Activated CD8-positive, alpha-beta T cell treated with anti-CD3 and anti-CD28 coated beads for 36 hours (primary cell): ENCODE results near the gene TMEM208. TPM values are rescaled to one million over a fixed set of nuclear protein-coding genes. Genes with fewer than 3 reads are reported as not detected.

ENCODE experiments used
- ATAC-seq: fragments of 200-7000 bp; cut with Tn5 transposase; one replicate; pipeline ENCODE4 v1.10.0; 2021; ENCODE audit warnings: mild to moderate bottlenecking, moderate library complexity
- CTCF ChIA-PET: fragments of 350-600 bp; sonication (Branson Sonifier 250); formaldehyde crosslinking; loops from one replicate; lab custom pipeline; 2021; ENCODE audit warnings: antibody characterized with exemption; lab: Charles Lee
- POLR2A ChIA-PET: fragments of 350-600 bp; sonication (Branson Sonifier 250); formaldehyde crosslinking; loops from one replicate; lab custom pipeline; 2021; ENCODE audit warnings: antibody characterized with exemption; lab: Charles Lee
- DNase-seq: peaks from one replicate; pipeline ENCODE4 v3.0.0-alpha.2; 2020
- H3K27ac Mint-ChIP-seq: one replicate; pipeline ENCODE4 v1.8.0; 2021; ENCODE audit warnings: mild to moderate bottlenecking, mixed read lengths
- H3K27me3 Mint-ChIP-seq: one replicate; pipeline ENCODE4 v1.8.0; 2021; ENCODE audit warnings: mixed read lengths
- H3K36me3 Mint-ChIP-seq: one replicate; pipeline ENCODE4 v1.8.0; 2021; ENCODE audit warnings: low read depth, mixed read lengths
- H3K4me1 Mint-ChIP-seq: one replicate; pipeline ENCODE4 v1.8.0; 2021; ENCODE audit warnings: low read depth, mixed read lengths
- H3K4me3 Mint-ChIP-seq: one replicate; pipeline ENCODE4 v1.8.0; 2021; ENCODE audit warnings: mild to moderate bottlenecking, moderate library complexity, mixed read lengths
- H3K9me3 Mint-ChIP-seq: one replicate; pipeline ENCODE4 v1.8.0; 2021; ENCODE audit warnings: mixed read lengths
- intact Hi-C: fragments of 100-400 bp; cut with micrococcal nuclease; formaldehyde crosslinking; loops from one replicate; pipeline ENCODE4 v1.10.0; 2022
- total RNA-seq, 2 experiments: library from RNA; stranded (reverse); gene quantifications; one replicate each; pipeline ENCODE4 v1.2.3, GENCODE V29; 2021
- TF ChIP-seq, protein P1 (sequence below): fragments of 200-600 bp; IDR thresholded peaks from one replicate; pipeline ENCODE4 v1.8.0; 2022; ENCODE audit warnings: antibody characterized with exemption, mild to moderate bottlenecking

TMEM208 gene
- total RNA-seq, 2 experiments from 2014 or later = 25.7 to 30.7 TPM

GRCh38 chr16:67206129-67206837, 20.6 kb upstream of the TMEM208 start:
- ChIA-PET CTCF (interaction anchor here (1.2 to 1.8 kb wide), 3 partner anchors 8 to 27 kb away, joined by 3 to 5 read pairs (median 4); partner anchors contain the start of gene TMEM208), POLR2A (interaction anchor here (0.6 to 2.8 kb wide), 6 partner anchors 8 to 412 kb away, joined by 3 to 10 read pairs (median 3); partner anchors contain the start of gene TMEM208)
- Mint-ChIP-seq H3K36me3 (peaks cover 7% of the 10 kb centered on the region), H3K27me3 (no peaks in the 10 kb centered on the region), H3K4me1 (no peaks in the 10 kb centered on the region), H3K27ac (peak overlapping the region; percentile 41), H3K9me3 (no peaks in the 10 kb centered on the region), H3K4me3 (no peak overlapping the region)
- intact Hi-C loops = no loop called here
- no peak for ATAC-seq
- no peak for DNase-seq
- TF ChIP-seq, protein P1, sequence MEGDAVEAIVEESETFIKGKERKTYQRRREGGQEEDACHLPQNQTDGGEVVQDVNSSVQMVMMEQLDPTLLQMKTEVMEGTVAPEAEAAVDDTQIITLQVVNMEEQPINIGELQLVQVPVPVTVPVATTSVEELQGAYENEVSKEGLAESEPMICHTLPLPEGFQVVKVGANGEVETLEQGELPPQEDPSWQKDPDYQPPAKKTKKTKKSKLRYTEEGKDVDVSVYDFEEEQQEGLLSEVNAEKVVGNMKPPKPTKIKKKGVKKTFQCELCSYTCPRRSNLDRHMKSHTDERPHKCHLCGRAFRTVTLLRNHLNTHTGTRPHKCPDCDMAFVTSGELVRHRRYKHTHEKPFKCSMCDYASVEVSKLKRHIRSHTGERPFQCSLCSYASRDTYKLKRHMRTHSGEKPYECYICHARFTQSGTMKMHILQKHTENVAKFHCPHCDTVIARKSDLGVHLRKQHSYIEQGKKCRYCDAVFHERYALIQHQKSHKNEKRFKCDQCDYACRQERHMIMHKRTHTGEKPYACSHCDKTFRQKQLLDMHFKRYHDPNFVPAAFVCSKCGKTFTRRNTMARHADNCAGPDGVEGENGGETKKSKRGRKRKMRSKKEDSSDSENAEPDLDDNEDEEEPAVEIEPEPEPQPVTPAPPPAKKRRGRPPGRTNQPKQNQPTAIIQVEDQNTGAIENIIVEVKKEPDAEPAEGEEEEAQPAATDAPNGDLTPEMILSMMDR = no peak

DNA sequence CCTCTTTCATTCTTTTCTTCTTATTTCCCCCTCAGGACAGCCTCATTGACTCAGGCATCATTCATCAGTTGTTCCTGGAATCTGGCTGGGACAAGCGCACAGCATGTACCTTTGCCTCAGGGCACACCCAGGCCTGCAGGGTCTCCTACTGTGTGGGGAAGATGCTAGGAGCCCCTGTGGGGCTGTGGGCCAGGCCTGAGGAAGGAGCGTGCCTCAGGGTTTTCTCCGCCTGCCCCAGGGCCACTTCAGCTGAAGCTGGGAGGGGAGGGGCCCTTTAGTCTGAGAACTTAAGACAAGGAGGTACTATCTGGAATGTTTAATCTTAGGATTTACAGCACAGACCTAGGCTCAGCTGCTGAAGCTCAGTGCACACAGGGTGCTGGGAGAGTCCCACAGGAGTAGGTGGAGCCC, 20.1 kb upstream of the TMEM208 start:
- no peaks in the 10 kb centered on the region for H3K9me3 Mint-ChIP-seq
- ATAC-seq = no peak
- H3K27ac Mint-ChIP-seq = no peak overlapping the region
- H3K4me3 Mint-ChIP-seq = no peak overlapping the region
- CTCF ChIA-PET = interaction anchor here (1.2 to 1.8 kb wide), 3 partner anchors 8 to 28 kb away, joined by 3 to 5 read pairs (median 4); partner anchors contain the start of gene TMEM208
- H3K36me3 Mint-ChIP-seq = peaks cover 7% of the 10 kb centered on the region
- TF ChIP-seq, protein P1 = no peak
- no peaks in the 10 kb centered on the region for H3K4me1 Mint-ChIP-seq
- no peaks in the 10 kb centered on the region for H3K27me3 Mint-ChIP-seq
- POLR2A ChIA-PET = interaction anchor here (0.6 to 2.8 kb wide), 6 partner anchors 9 to 411 kb away, joined by 3 to 10 read pairs (median 3); partner anchors contain the start of gene TMEM208
- no peak for DNase-seq
- intact Hi-C loops = no loop called here

DNA sequence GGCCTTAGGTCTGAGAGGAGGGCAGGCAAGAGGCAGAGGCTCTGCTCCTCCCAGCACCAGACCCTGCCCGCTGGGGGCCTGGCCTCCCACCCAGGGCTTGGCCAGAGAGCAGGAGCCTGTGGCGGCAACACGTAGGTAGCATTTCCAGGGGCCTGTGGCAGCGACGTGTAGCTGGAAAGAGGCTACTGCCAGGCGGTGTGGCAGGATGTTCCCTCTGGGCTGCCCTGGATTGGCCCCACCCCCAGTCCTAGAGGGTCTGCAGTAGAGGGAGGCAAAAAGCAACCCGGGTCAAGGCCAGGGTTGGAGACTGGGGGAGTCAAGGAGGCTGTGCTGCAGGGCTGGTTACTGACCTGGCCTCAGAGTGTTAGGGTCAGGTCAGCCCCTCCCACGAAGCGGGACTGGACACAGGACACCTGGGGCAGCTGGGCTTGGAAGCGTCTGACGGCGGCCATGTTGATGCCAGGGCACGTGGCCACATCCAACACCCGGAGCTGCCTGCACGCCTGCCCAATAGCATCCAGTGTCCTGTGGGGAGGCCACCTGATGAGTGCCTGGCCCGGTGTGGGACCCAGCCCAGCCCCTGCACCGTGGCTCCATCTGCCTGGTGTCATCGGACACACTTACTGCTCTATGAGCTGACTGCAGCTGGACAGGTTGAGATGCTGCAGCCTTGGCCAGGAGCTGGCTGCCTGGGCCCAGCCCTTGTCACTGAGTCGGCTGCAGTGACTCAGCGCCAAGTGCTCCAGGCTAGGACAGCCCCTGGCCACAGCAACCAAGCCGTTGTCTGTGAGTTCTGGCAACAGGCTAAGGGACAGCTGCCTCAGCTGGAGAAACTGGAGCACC, 19.5 kb upstream of the TMEM208 start:
- no peak overlapping the region for H3K4me3 Mint-ChIP-seq
- H3K9me3 Mint-ChIP-seq = no peaks in the 10 kb centered on the region
- H3K27me3 Mint-ChIP-seq = no peaks in the 10 kb centered on the region
- TF ChIP-seq, protein P1 = no peak
- ATAC-seq (no peak), DNase-seq (no peak)
- no peaks in the 10 kb centered on the region for H3K4me1 Mint-ChIP-seq
- H3K27ac Mint-ChIP-seq = no peak overlapping the region
- POLR2A ChIA-PET = interaction anchor here (0.7 to 2.8 kb wide), 5 partner anchors 10 to 37 kb away, joined by 3 to 10 read pairs (median 4); partner anchors contain the start of gene TMEM208
- CTCF ChIA-PET = interaction anchor here (0.7 to 1.8 kb wide), 4 partner anchors 9 to 28 kb away, joined by 3 to 5 read pairs (median 4); partner anchors contain the start of gene TMEM208
- intact Hi-C loops = no loop called here
- H3K36me3 Mint-ChIP-seq = peaks cover 4% of the 10 kb centered on the region

DNA sequence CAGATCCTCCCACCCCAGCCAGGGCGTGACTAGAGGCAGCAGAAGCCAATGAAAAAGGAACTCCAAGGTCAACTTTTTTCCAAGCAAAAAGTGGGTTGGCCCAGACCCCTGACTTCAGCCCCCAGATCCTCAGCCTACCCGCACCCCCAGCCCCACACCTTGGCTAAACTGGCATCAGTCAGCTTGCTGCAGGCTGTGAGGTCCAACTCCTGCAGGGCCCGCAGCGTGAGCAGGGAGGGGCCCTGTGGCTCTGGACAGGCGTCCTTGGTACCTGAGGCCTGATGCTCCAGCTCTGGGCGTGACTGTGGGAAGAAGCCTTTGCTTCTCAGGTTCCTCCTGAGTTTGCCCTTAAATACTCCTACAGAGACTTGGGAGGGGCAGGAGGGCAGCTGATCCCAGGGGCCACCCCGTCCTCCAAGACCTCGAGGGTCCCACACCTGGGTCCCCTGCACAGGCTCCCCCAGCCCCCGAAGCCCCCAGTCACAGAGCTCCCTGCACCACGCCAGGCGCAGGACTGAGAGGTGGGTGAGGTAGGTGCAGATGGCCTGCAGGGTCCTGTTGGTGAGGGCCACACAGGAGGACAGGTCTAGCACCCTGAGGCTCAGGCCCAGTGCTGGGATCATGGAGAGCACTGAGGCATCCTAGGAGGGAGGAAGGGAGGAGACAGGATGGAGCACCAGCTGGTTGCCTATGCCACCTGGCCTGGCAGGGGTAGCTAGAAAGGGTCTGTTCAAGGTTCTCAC, 18.6 kb upstream of the TMEM208 start:
- DNase-seq (no peak), ATAC-seq (no peak)
- no peaks in the 10 kb centered on the region for H3K27me3 Mint-ChIP-seq

More for the DNA sequence above, 18.6 kb upstream of the TMEM208 start:
- peaks cover 2% of the 10 kb centered on the region for H3K36me3 Mint-ChIP-seq
- TF ChIP-seq, protein P1 = no peak
- POLR2A ChIA-PET = interaction anchor here (0.7 to 3.0 kb wide), 9 partner anchors 11 to 182 kb away, joined by 3 to 10 read pairs (median 4); partner anchors contain the start of genes E2F4 and TMEM208
- no peaks in the 10 kb centered on the region for H3K4me1 Mint-ChIP-seq
- intact Hi-C loops = no loop called here
- H3K27ac Mint-ChIP-seq = no peak overlapping the region
- no peak overlapping the region for H3K4me3 Mint-ChIP-seq
- CTCF ChIA-PET = interaction anchor here (0.7 to 1.8 kb wide), 4 partner anchors 14 to 21 kb away, joined by 3 to 5 read pairs (median 3); partner anchors contain the start of gene TMEM208
- H3K9me3 Mint-ChIP-seq = no peaks in the 10 kb centered on the region
